Middle frontal gyrus (tissue), 1 donor: ENCODE data around the gene FBXL13.
"Not testable (repeated sequence)": the region's sequence is repeated elsewhere in the genome, so short reads cannot be mapped to it uniquely, and the experiment has no call there.

ENCODE experiments used
- DNase-seq: peaks from one replicate; pipeline ENCODE4 v3.0.0-alpha.2; 2015; ENCODE audit warnings: low spot score; ENCODE audit errors: extremely low spot score

The FBXL13 gene

DNA sequence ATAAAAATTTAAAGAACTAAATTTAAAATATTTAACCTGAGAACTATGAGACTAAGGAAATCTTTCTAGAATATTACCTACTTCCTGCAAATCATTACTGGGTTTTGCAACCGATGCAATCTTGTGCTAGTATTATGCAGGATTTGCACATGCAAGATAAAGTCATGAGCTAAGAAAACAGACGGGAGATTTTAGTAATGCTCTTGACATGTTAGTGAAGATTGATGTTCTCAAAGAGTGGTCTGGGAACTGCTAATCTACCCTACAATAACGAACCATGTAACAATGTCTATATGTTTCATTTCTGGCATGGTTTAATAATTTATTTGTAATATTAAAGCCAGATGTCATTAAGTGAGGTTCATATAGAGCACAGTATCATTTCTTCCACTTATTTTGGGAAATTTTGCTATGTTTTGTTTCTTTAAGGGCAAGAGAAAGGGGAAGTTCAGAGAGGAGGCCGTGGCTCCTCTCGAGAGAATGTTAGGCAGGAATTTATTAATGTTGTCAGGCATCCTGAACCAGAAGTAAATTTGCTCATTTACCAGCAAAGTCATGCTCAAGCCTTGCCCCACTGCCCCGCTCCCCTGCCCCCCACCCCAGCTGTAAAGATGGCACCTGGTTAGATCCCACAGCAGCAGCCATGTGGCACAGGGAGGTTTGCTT, 139.0 kb downstream of the FBXL13 start:
- DNase-seq: no peak

GRCh38 chr7:102934701-102935100, 139.9 kb downstream of the FBXL13 start:
- DNase-seq: no peak

- DNase-seq: no peak
Observed at GRCh38 chr7:102934239-102934638, 140.4 kb downstream of the FBXL13 start.

DNA sequence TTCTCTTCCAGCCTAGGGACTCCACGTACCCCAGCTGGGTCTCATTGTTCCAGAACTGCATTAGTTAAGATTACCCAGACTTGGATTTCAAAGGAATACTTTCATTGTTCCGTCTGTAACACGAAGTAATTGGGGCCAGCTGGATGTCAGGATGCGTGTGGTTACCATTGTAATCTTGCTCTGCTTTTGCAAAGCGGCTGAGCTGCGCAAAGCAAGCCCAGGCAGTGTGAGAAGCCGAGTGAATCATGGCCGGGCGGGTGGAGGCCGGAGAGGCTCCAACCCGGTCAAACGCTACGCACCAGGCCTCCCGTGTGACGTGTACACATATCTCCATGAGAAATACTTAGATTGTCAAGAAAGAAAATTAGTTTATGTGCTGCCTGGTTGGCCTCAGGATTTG, 140.8 kb downstream of the FBXL13 start:
- DNase-seq: no peak

- DNase-seq: no peak
Observed at GRCh38 chr7:102931757-102932156, 142.8 kb downstream of the FBXL13 start.

DNA sequence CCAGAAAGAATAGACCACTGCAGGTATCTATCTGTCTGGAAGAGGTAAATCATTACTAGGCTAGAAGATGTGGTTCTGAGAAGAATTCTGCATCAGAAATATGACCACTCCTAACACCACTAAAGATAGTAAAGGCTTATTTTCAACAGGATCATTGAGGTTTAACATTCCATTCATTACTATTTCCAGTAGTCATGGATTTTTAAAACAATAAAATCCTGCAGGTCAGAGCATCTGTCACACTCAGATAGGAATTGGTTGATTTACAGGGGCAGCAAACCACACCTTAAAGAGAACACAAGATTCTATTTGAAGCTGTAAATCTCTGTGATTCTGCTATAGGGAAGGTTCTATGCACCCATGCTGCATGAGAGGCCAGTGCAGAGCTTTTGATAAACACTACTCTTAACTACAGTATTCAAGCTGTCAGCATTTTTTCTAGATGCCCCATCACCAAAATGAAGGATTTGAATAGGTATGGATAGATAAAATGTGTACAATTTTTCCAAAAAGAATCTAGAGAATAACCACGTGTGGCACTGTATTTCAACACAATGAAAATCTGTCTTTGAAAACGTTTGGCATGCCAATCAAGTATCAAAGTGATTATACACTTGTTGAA, 147.2 kb downstream of the FBXL13 start:
- no peak for DNase-seq

- DNase-seq: no peak
Observed at GRCh38 chr7:102926783-102927140, 147.8 kb downstream of the FBXL13 start.

GRCh38 chr7:102925976-102926782, 148.4 kb downstream of the FBXL13 start:
- no peak for DNase-seq

- no peak for DNase-seq
Observed at GRCh38 chr7:102918845-102919244, 155.8 kb downstream of the FBXL13 start.

DNA sequence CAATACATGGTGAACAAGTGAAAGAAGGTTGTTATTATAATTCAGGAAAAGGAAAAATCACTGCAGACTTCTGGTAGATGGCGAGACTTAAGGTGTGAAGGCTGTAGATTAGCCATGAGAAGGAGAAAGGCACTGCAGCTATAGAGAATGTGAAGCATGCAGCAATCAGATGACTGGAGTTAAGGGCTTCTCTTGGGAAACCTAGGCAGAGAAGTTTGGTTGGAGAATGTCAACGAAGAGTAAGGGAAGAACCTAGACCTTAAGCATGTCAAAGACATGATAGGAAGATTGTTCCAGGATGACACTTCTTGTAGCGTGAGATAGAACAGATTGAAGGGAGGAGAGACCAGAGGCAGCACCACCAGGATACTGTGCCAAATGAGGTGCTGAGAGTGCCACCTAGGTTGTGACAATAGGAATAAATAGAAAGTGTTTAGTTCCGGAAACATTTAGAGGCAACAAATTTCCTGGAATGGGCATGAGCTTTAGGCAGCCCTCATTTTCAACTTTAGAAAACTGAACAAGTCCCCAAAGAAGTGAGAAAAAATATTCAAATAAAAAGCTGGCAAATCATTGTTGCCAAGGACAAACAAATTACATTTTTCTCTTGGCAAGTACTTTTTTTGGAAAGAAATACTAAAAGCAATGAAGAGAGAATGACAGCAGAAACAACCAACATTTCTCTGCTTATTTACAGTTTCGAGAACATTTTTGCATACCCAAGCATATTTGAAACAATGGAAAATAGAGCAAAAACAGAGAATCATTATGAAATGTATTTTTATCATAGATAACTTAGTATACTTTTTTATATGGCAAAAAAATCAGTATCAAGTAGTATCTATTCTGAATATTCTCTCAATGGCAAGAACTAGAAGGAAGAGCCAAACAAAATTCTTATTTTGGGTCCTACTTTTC, 156.9 kb downstream of the FBXL13 start:
- no peak for DNase-seq

- DNase-seq: no peak
Observed at GRCh38 chr7:102916881-102917280, 157.7 kb downstream of the FBXL13 start.

GRCh38 chr7:102916426-102916825, 158.2 kb downstream of the FBXL13 start:
- DNase-seq: no peak

DNA sequence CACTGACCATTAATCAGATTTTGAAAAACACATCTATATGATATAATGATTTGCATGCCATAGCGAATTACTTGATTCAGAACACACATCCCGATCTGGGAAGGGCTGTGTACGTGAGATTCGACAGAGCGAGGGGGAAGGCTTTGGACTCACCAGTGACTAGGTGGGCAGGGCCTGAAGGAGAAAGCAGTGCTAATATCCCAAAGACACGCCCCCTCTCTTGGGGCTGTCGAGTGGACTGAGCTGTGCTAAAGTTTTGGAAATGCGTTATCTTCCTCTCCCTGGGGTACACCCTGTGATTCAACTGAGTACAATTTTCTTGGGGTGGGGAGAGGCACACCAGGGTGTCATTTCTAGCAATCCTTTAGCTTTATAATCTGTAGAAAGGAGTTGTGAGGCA, 160.0 kb downstream of the FBXL13 start:
- DNase-seq: no peak

DNA sequence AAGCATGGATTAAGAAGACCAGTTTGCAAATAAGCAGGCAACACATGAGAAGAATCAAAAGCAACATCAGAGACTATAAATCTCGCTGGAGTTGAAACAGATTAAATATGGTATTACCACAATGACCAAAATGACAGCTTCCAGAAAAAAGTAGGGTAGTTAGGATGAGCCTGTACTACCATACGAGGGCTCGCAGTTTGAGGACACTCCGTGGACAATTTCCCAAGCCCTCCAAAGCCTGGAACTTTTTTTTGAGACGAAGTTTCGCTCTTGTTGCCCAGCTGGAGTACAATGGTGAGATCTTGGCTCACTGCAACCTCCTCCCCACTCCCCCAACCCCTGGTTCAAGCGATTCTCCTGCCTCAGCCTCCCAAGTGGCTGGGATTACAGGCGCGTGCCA, 160.8 kb downstream of the FBXL13 start:
- no peak for DNase-seq

- DNase-seq: no peak
Observed at GRCh38 chr7:102912742-102913141, 161.9 kb downstream of the FBXL13 start, which contains the start of gene LRRC17. Gene LRRC17, plus strand, starts transcription at chr7:102913000. Its CDS starts 20,914 bp downstream, at chr7:102933914.

GRCh38 chr7:102908676-102909075, 165.9 kb downstream of the FBXL13 start:
- no peak for DNase-seq

GRCh38 chr7:102903576-102903975, 171.0 kb downstream of the FBXL13 start:
- not testable (repeated sequence) for DNase-seq

DNA sequence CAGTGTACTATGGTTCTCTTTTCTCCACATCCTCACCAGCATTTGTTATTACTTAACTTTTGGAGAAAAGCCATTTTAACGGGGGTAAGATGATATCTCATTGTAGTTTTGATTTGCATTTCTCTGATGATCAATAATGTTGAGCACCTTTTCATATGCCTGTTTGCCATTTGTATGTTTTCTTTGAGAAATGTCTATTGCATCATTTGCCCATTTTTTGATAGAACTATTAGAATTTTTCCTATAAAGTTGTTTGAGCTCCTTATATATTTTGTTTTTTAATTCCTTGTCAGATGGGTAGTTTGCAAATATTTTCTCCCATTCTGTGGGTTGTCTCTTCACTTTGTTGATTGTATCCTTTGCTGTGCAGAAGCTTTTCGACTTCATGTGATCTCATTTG, 172.5 kb downstream of the FBXL13 start:
- not testable (repeated sequence) for DNase-seq

- DNase-seq: no peak
Observed at GRCh38 chr7:102898532-102898859, 176.1 kb downstream of the FBXL13 start.

DNA sequence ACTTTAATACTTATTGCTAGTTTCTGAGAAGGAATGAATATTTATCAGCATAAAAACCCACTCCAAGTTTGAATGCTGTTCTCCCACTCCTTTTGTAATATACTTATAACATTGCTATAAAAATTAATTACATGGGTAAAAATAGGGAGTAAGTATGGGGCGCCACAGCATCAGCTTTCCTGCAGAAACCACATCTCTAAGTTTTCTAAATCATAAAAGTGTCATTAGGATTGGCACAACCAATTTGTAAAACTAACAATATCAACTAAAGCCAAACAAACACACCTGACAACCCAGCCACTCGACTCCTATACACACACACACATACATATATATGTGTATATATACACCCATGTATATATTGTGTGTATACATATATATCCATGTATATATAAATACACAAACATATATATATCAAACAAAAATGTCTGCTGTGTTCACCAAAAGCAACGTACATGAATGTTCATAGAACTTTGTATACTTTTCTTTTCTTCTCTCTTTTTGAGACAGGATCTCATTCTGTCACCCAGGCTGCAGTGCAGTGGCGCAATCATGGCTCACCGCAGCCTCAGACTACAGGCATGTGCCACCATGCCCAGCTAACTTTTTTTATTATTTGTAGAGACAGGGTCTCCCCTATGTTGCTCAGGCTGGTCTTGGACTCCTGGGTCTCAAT, 176.6 kb downstream of the FBXL13 start:
- no peak for DNase-seq

- no peak for DNase-seq
Observed at GRCh38 chr7:102897211-102897631, 177.4 kb downstream of the FBXL13 start.
